Measurements from ENCODE around the gene ITK. TPM values are rescaled to one million over a fixed set of nuclear protein-coding genes. Genes with fewer than 3 reads are reported as not detected.

Gene ITK
- total and polyA plus RNA-seq, 2 donors (not counting 1 experiment from before 2014, with no cell fraction given), result 0.75 to 1.1 TPM

- Histone ChIP-seq H3K27ac (ENCODE audit: low read length in 2 of 2) (peak within 1 kb of the TSS; percentile 95 to 96), H3K4me2 (replicated peaks; ENCODE audit: low read depth, low read length, poor library complexity, severe bottlenecking) (peak within 1 kb of the TSS; percentile 82), H3K4me3 (ENCODE audit: control extremely low read depth in 1 of 5, extremely low read depth in 1 of 5, insufficient read depth in 1 of 5, low read depth in 2 of 5, low read length in 4 of 5) (peak within 1 kb of the TSS; percentile 76 to 99 (median 97)), H3K27me3 (replicated peaks in 1 of 4; ENCODE audit: control extremely low read depth in 1 of 4, control insufficient read depth in 3 of 4, insufficient read depth in 4 of 4, low read length in 3 of 4) (no peaks in the 10 kb centered on the region), H3K9me3 (ENCODE audit: control extremely low read depth in 1 of 3, control insufficient read depth in 2 of 3, insufficient read depth in 1 of 3, low read length in 2 of 3) (no peaks in the 10 kb centered on the region), H3K9ac (ENCODE audit: low read length) (peak within 1 kb of the TSS; percentile 98), H4K20me1 (ENCODE audit: control insufficient read depth, insufficient read depth, low read length, poor library complexity, severe bottlenecking) (no peaks in the 10 kb centered on the region), H3K4me1 (ENCODE audit: control insufficient read depth in 2 of 2, insufficient read depth in 2 of 2, low read length in 2 of 2) (peaks cover 15 to 18% of the 10 kb centered on the region in 2 donors), H3K36me3 (replicated peaks in 1 of 2; ENCODE audit: control extremely low read depth in 1 of 2, control insufficient read depth in 1 of 2, extremely low read depth in 1 of 2, insufficient read depth in 2 of 2, low read length in 1 of 2) (peaks cover 0 to 16% of the 10 kb centered on the region in 2 experiments), H3K79me2 (ENCODE audit: control insufficient read depth, insufficient read depth, low read length) (peaks cover 26% of the 10 kb centered on the region), H2AFZ (ENCODE audit: insufficient read depth, low read depth, low read length, poor library complexity, severe bottlenecking) (peak within 1 kb of the TSS; percentile 91)
- 0% methylated on average over 39 of the region's 48 CpGs for WGBS (ENCODE audit: insufficient coverage)
- CTCF ChIA-PET, result interaction anchor here (0.9 to 1.6 kb wide), 5 partner anchors 11 to 170 kb away, joined by 3 to 5 read pairs (median 4); partner anchors contain the start of gene HAVCR2
- peak within 1 kb of the TSS; percentile 99 for H3K27ac Mint-ChIP-seq
- peaks cover 28% of the 10 kb centered on the region for H3K4me1 Mint-ChIP-seq
- intact Hi-C loops (cut with micrococcal nuclease), result loop anchor here (1.0 to 10.0 kb wide), 3 partner anchors 129 to 738 kb away; partner anchors contain the start of gene THG1L
- ATAC-seq (ENCODE audit: low read depth), result peak; percentile 96
- H3K27me3 Mint-ChIP-seq, result no peaks in the 10 kb centered on the region
- peak within 1 kb of the TSS; percentile 99 for H3K4me3 Mint-ChIP-seq
- H3K9me3 Mint-ChIP-seq (ENCODE audit: insufficient read depth), result no peaks in the 10 kb centered on the region
- TF ChIP-seq EZH2 (IDR thresholded peaks at IDR 0.05; ENCODE audit: borderline replicate concordance, insufficient read depth, low read depth, low read length, poor library complexity, severe bottlenecking), result no peak
- no peak for TF ChIP-seq CTCF (IDR thresholded peaks at IDR 0.05)
- DNase-seq, result peak; percentile 98
- POLR2A ChIA-PET, result interaction anchor here (0.5 to 2.3 kb wide), 8 partner anchors 41 to 768 kb away, joined by 3 to 13 read pairs (median 4); no protein-coding TSS in a partner anchor
Measured at GRCh38 chr5:157142317-157143126, 38.1 kb upstream of the ITK start, which contains the start of gene MED7. Gene MED7, minus strand, starts transcription at chr5:157142865. Its CDS starts 3,434 bp downstream, at chr5:157139431.

Measured in B cell (primary cell).